Stromal cell of bone marrow (primary cell): Measurements from ENCODE around the gene IL1RL1.
"Not testable (repeated sequence)": the region's sequence is repeated elsewhere in the genome, so short reads cannot be mapped to it uniquely, and the experiment has no call there.

ENCODE experiments used
- DNase-seq: peaks from one replicate; pipeline ENCODE4 v3.0.0-alpha.2; 2012; ENCODE audit warnings: low read depth

The IL1RL1 gene

DNA sequence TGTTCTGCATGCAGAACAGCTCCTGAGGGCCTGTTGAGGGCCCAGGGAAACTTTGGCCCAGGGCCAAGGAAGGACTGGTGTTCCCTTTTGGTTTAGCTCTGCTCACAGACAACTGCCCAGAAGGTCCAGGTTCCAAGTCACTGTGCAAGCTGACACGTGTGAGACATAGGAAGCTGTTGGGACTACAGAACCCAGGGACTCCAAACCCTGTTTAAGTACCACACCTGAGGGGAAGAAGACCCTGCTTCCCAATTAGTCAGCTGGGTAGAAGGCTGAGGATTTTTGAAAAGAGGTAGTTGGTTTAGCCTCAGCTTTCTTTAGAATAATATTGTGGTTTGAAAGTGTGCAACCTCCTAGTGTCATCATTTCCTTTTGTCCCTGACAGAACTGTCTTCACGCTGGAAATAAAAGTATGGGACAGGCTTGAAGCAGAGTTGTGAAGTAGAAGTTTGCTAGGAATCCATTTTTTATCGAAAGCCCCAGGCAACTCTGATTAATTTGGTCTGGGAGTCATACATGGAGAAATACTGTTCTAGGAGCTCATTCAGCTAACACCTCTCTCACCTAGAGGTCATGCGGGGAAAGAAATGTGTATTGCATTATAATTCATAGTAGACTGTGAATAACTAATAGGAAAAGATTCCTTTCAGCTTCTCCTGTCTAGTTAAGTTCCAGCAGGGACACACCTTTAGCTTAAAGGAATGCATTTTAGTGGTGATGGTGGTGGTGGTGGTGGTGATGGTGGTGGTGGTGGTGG, 19.9 kb upstream of the IL1RL1 start:
- no peak for DNase-seq

DNA sequence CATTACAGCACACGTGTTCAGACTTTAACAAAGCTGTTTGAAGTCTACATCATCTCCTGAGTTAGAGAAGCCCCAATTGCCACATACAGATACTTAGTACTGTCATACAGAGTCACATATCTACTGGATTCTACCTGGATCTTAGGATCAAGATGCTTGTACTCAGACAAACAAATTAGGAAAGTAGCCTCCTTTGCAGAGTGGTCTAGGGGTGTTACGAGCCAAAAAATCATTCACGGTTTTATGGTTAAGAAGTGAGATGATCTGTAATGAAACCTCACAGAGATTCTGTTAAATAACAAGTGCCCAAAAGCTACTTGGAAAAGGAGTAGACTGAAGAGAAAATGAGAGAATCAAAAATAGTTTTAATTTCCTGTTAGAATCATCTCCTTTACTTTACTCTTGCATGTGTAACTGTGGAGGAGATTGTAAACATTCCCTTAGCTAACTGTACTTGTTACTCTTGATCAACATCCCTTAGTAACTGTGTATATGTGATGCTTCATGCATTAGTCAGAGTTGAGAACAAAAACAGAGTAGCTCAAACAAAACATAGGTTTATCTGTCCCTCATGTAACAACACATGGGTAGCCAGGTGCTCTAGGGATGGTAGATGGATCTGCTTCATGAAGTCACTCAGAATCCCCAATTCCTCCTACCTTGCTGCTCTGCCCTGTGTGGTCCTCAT, 16.4 kb upstream of the IL1RL1 start:
- no peak for DNase-seq

DNA sequence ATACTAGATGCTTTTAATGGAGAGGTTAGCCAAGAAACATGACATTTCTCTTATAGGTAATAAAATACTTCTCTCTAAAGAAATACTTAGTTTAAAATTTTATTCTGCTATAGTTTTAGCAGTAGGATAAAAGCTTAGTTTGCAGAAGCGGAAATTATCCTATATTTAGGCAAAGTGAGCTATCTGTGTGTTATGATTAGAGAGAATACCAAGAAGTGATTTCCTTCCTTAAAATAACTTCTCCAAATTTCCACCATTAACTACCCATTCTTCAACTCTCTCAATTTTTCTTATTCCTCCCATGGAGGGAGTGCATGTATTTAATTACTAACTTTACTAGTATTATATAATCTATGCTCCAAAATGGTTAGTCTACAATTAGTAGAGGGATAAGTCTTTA, 15.8 kb upstream of the IL1RL1 start:
- no peak for DNase-seq

DNA sequence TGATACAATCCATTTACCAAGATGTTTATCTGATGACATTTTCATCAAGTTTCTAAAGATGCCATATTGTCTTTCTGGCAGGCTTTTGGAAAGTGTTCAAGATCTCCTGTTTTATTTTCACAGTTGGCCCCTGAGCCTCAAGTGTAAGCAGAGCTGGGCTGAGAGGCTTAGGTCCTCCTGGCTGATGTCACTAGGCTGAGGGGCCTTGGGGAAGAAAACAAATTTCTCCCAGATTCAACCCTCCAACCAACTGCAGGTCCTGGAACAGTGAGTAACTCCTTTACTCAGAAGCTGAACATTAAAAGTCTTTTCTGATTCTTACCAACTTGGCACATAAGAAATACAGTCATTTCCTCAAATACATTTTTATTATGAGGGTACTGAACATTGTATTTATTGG, 14.9 kb upstream of the IL1RL1 start:
- no peak for DNase-seq

DNA sequence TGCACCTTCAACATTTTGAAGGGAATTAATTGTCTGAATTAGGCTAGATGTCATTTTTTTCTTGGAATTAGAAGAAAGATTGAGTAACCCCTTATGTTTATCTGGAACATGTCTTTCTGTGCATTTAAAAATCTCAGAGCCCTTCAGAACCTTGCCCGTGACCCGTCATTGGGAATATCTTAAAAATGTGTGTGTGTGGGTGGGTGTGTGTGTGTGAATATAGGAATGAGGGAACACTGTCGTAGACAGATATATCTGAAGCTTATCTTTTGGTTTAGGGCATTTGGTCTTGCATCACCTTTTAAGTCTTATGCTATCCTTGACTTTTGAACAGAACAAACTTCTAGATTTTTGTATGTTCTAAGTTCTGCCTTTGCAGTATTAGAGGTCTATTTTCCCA, 13.5 kb upstream of the IL1RL1 start:
- DNase-seq = no peak

DNA sequence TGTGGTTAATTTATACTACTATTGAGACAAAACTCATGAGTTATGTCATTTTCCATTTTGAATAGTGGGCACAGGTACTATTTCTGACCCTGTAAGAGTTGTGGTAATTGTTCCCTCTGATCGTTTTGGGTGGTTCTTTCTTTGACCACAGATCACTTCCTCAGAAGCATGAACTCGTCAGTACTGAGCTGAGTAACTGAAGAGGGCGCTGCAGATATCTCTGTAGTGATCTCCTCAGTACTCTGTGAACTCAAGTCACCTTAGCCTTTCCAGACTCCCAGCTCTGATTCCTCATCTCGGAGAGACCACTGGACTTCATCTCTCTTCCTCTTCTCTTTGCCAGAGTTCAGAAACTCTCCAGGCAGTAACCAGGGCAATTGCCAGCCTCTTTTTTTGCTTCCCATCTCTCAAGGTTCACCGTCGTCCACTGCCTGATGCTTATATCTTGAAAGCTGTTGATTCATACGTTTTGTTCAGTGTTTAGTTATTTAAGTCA, 9.4 kb upstream of the IL1RL1 start:
- peak; percentile 13 for DNase-seq

DNA sequence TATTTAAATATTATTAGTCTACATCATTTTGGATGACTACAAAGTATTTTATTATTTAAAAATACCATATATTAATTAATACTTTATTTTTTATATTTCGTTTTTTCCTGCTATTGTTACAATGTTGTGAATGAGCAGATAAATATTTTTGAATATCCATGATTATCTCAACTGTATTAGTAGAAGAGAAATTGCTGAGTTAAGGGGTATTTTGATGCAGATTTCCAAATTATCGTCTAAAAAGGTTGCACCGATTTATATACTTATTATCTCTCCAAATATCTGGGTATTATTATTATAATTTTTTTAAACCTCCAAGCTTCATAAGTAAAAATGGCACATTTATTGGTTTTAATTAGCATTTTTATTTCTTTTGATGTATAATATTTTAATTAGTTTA, 8.9 kb upstream of the IL1RL1 start:
- DNase-seq = no peak

DNA sequence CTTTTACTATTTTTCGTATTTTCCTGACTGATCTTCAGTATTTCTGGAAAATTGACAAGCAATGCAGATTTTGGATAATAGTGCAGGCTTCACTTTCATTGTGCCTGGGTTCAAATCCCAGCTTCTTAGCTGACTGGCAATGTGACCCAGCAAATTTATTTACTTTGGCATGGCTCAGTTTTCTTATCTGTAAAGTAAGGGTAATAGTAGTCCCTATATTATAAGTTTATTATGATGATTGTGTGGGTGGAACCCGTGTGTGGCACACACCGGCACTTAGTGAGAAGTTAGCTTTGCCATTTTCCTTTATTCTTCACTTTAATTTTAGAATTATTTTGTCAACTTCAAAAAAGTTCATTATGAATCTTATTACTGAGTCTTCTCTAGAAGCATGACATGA, 7.8 kb upstream of the IL1RL1 start:
- no peak for DNase-seq

DNA sequence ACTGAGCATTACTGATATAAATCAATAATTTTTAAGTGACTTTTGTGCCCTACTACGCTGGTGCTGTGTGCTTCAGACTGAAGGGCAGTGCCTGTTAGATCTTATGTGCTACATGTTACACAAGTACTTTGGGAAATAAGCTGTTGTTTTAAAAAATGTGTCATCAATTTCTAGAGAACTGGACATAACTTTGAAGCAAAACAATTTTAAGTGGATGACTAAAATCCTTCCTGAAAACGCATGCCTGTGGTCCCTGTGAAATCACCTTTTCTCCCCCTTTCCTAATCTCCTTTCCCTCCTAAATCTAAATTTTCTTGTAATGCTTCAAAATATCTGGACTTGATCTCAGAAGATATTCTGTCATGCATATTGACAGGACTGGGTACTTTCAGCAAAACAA, 7.1 kb upstream of the IL1RL1 start:
- peak; percentile 33 for DNase-seq

DNA sequence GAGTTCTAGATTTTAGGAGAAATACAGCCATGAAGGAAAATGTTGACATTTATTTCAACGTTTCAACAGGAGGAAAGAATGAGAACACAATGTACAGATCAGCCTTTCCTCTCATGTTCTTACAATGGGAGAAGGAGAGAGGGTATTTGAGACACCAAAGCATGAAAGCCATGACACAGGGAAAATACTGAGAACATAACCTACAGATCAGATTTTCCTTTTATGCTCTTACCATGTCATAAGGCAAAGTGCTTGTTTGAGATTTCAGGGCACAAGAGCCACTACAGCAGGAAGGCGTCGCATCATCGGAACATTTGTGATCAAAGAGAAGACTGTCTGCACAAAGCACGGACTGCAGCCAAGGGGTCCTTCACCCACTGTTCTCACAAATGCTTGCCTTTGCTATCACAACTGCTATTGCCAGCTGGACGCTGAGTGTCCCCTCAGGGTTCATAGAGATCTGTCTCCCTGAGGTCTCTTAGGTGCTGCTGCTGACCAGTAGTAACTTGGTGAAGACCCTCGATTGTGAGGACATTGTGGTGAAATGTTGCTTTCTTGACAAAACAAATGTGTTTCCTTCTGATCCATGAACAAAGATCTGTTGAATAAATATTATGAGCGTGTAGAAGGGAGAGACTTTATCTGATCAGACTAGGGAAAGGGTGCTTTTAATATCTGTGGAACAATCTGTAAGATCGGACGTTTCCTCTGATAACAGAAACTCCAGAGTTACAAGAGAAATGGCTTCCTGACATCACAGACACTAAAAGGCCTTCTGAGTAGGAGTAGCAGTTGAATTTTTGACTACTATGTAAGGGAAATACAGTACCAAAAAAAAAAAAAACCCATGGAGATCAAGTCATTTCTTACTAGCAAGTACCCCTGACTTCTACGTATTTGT, 6.4 kb upstream of the IL1RL1 start:
- DNase-seq = no peak

DNA sequence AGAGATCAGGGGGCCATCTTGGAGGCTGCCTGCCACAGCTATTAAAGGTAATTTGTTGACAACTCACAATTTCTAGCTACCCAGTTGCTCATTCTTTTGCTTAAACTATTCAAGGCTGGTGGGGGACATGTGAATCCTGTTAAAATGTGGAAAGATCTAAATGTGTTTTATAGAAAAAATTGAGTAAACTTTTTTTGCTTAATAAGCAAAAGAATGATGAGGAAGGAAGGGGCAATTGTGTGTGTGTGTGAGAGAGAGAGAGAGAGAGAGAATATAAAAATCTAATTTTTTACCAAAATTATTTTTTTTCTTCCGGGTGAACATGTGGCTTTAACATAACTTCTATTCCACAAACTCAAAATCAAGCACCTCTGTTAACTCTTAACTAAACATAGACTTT, 5.2 kb upstream of the IL1RL1 start:
- DNase-seq = no peak

DNA sequence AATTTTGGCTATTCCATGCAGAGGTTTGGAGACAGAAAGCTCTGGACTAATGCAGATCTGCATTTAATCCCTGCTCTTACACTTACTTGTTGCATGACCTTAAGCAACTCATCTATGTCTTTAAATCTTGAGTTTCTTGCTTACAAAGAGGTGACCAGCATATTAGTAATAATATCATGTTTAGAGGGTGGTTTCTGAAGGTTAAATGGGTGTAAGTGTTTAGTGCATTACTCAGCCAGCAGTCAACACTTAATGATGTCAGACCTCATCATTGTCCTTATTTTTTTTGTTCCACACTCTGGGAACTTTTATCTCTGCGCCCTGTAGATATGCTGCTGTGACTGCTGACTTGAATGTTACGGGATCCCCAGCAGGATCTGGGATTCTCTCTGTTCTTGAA, 1.7 kb downstream of the IL1RL1 start:
- DNase-seq = peak; percentile 63

DNA sequence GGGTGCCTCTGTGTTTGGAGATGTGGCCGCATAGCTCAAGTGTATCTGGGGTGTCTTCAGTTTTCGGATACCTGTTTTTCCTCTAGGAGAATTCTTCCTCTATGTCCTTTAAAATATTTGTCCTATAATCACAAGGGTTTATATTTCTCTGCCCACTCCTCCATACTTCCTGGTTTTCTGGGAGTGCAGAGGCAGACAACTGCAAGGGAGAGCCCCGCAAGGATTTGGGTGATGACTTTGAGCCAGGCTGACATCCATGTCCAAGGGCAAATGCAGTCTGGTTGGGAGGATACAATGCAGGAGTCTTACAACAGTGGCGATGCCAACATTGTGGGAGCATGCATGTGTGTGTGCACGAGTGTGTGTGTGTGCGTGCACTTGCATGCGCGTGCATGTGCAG, 2.1 kb downstream of the IL1RL1 start:
- no peak for DNase-seq

DNA sequence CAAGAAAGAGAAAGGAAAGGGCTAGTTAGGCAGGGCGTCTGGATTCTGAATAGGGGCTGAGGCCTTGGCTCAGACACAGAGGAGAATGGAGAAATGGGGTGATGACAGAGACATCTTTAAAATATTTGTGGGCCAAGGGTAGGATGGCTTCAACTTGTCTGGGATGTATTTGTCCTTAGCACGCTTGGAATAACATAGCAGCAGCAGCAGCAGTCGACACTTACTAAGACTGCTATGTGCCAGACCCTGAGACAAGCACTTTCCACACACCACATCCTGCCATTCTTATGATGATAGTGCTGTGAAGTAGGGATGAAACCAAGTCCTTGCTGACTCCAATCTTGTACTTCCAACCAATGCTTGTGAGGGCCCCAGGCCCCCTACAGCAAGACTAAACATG, 2.6 kb downstream of the IL1RL1 start:
- no peak for DNase-seq

DNA sequence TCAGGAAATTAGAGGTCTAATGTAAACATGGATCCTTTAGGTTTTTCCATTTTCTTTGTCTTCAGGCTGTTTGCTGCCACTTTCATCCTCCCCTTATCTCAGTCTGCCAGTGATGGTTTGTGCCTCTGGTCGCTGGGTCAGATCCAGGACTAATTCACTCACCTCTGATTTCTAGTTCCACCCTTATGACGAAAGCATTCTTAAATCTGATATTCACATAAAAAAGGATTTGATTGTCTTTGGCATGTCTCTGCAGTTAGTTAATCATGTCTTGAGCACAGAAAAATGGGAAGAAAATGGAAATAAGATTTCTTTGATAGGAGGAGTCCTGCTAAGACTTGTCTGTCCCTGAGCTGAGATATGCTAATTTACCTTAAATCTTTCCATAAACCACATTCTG, 4.6 kb downstream of the IL1RL1 start:
- no peak for DNase-seq

DNA sequence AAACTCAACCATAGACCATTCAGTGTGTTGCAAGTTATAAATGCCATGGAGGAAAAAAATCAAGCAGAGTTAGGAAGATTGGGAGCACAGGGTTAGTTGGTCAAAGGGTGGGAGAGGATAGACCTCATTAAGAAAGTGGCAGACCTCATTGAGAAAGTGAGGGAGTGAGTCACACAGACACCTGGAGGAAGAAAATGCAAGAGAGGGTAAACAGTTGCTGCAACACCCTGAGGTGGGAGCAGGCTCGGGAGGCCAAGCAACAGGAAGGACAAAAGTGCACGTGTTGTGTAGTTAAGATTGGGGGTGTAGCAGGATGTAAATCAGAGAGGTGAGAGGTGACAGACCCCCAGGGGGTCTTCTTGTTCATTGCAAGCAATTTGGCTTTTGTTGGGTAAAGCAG, 6.4 kb downstream of the IL1RL1 start:
- no peak for DNase-seq

DNA sequence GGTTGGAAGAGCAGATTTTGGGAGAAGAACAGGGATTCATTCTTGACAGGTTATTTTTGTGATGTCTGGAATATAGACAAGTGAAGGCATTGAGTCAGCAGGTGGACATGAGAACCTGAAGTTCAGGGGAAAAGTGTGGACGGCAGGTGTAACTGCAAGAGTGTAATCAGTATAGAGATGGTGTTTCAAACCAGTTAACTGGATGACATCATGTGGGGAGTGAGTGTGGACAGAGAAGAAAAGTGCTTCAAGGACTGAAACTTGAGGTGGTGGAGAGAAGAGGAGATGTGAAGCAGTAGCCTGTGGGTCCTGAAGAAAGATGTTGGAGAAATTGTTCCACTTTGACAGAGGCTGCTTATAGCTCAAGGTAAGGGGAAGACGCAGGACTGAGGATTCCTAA, 7.1 kb downstream of the IL1RL1 start:
- no peak for DNase-seq

DNA sequence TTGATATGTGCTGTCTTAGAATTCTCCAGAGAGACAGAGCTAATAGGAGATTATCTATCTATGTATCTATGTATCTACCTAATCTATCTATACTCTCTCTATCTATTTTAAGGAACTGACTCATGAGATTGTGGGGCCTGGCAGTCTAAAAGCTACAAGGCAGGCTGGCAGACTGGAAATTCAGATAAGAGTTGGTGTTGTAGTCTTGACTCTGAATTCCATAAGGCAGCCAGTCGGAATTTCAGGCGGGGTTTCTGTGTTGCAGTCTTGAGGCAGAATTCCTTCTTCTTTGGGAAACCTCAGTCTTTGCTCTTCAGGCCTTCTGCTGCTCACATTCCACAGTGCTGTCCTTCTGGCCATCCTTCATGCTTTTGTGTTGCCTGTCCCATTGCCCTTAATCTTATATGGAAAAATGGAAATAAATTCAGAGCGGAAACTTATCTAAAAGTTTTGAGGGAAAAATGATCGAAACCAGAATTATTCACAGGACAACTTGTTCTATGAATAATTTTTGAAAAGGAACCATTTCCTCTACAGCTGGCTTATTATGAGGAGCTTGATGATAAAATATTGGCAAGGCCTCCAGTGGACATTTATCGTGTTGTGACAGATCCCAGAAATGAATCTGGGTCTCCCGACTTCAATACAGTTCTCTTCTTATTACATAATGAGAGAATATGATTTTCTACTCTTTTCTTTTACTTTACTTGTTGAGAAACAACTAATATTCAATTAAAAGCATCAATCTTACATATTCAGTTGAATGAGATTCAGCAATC, 10.8 kb downstream of the IL1RL1 start:
- no peak for DNase-seq

DNA sequence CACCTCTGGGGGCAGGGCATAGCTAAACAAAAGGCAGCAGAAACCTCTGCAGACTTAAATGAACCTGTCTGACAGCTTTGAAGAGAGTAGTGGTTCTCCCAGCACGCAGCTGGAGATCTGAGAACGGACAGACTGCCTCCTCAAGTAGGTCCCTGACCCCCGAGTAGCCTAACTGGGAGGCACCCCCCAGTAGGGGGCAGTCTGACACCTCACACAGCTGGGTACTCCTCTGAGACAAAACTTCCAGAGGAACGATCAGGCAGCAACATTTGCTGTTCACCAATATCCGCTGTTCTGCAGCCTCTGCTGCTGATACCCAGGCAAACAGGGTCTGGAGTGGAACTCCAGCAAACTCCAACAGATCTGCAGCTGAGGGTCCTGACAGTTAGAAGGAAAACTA, 13.6 kb downstream of the IL1RL1 start:
- DNase-seq = not testable (repeated sequence)

DNA sequence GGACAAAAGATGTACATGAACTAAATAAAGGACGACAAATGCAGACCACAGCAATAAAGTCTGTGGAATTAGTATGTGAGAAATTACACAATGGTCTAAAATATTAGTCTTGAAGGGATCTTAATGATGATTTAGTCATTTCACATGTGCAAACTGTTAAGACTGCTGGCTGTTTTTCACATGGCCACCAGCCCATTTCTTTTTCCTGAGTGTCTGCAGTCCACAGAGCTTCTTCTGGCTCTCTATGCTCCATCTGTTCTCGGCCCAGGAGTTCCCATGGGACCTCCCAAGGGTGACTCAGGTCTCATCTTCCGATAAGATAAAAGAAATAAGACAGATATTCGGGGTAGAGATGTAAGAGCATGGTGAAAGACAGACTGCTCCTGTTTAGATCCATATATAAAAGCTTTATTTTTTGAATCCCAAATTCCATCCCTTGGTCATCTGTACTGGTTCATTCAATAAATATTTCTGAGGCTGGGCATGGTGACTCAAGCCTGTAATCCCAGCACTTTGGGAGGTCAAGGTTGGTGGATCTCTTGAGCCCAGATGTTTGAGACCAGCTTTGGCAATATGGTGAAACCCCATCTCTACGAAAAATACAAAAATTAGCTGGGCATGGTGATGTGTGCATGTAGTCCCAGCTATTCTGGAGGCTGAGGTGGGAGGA, 20.1 kb downstream of the IL1RL1 start:
- DNase-seq = no peak

DNA sequence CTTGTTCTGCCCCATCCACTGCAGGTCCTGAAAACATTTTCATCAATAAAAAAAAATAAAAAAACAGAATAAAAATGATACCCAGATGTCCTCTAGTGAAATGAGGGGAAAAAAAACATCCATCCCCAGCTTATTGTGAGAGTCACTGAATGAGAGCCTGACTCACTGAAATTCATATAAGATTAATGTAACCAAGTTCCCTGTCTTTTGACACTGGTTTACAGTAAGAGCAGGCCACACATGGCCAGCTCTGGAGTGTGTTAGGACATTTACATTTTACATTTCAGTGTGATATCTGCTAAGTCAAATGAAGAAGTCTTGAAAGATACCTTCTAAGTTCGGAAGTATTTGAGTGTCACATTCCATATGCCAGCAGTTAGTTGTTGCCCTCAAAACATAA, 23.1 kb downstream of the IL1RL1 start:
- DNase-seq = no peak
